NCI-H69 (cell line): Measurements from ENCODE around the gene GALNT18.

ENCODE experiments used
- DNase-seq: peaks from one replicate; lab custom pipeline; 2025; lab: John Stamatoyannopoulos, UW

The GALNT18 gene

DNA sequence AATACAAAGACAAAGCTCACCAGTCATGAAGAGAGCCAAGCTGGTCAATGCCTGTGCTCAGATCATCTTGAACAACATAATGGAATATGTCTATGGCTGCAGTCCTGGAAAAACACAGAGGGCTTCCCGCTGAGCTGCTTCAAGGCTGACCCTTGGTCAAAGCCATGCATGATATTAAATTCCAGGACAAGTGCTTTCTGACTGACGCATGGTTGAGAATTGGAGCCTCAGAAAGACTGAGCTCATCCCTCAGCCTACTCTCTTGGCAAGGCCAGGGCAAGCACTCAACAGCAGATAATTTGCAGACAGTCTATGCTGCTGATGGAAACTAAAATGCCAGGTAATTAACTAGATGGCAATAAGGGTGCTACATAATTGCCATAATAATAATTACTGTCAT lies 89.2 kb downstream of the GALNT18 start:
- peak; percentile 54 for DNase-seq

DNA sequence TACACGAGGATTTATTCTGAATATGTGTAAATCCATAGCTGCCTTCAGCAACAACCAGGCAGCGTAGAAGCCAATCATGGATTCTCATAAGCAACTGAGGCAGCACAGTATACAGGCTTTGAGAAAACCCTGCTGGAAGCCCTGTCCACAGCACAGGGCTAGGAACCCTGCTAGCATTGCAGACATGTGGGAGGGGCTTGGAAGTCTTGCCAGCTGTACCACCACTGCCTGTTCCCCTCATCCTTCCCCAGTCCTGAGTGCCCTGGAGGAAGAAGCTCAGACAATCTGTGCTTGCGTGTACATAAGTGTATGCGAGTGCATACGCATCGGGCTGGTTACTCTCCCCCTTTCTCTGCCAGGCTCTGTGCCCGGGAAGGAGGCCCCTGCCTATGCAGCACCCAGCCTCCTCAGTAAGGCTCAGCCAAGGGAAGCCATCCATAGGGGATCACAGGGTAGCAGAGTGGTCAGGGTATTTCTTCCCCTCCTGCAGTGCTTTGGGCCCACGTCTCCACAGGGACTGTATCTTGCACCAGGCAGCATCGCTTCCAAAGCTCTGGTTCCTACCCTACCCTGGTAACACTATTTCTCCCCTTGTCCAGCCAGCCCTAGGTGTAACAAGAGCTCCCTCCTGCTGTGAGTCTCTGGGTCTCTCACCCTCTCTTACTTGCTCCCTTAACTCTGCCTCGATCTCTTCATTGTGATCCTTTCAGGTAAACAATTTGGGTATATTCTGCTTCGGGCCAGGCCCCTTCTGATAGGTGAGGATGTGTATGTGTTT lies 90.5 kb downstream of the GALNT18 start:
- peak; percentile 90 for DNase-seq

DNA sequence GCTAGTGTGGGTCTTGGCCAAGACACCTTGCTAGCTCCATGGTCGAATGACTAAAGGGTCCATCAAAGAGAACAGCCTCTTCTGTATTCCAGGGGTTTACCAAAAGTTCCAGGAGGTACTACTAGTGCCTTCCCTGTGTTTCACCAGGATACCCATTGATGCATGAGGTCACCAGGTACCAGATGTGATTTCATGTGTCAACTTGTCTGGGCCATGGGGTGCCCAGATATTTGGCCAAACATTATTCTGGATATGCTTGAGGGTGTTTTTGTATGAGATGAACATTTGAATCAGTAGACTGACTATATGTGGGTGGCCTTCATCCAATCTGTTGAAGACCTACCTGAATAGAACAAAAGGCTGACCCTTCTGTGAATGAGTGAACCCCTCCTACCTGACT lies 92.8 kb downstream of the GALNT18 start:
- peak; percentile 41 for DNase-seq

DNA sequence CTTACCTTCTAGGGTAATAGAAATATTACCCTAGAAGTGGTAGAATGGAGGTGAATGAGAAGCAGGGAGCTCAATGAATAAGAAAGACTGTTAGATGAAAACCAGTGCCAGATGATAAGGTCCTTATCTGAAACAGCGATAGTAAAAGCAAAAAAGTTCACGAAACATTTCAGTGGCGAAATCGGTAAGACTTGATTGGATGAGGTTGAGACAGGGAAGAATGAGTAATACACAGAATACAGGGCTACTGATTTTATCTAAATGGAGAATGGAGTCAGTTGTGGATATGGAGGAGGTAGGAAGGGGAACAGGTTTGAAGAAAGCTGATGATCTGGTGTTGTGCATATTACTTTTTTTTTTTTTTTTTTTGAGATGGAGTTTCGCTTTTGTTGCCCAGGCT lies 96.5 kb downstream of the GALNT18 start:
- no peak for DNase-seq

DNA sequence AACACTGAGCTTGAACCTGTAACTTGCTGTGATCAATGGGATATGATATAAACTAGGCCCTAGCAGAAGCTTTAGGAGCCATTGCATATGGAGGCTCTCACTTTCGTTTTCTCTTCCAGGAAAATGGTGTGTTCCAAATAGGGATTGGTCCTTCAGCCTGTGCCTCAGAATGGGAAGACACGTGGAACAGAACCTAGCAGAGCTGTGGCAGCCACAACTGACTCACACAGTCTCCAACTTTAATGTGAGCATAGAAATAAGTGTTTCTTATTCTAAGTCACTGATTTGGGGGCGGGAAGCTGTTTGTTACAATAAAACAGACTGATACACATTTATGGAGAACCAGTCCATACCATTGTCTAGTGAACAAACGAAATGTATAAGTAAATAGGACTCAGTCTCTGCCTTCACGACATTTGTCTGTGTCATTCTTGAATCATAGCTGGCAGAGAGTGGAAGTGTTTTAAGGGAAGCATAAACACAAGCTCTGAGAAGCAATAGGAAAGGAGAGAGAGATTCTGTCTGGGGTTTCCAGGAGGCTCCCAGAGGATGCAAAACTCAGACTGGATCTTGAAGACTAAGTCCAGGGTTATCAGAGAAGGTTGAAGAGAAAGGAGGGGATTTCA lies 97.3 kb downstream of the GALNT18 start:
- no peak for DNase-seq

DNA sequence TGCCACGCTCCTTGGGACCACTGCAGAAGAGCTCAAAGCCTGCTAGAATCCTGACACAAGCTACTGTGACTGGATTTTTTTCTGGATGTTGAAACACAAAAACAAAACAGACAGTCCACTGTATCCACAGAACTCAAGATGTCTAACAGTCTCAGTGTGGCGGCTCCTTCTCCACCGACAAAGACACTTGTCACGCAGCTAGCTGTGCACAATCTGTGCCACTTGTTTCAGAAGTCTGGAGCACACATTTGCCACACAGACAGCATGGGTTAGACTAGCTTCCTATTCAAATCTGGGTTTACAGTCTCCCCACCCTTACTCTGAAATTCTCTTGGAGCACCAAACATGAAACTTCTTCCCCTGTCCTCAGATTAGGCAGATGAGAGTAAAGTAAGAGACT lies 99.2 kb downstream of the GALNT18 start:
- no peak for DNase-seq

DNA sequence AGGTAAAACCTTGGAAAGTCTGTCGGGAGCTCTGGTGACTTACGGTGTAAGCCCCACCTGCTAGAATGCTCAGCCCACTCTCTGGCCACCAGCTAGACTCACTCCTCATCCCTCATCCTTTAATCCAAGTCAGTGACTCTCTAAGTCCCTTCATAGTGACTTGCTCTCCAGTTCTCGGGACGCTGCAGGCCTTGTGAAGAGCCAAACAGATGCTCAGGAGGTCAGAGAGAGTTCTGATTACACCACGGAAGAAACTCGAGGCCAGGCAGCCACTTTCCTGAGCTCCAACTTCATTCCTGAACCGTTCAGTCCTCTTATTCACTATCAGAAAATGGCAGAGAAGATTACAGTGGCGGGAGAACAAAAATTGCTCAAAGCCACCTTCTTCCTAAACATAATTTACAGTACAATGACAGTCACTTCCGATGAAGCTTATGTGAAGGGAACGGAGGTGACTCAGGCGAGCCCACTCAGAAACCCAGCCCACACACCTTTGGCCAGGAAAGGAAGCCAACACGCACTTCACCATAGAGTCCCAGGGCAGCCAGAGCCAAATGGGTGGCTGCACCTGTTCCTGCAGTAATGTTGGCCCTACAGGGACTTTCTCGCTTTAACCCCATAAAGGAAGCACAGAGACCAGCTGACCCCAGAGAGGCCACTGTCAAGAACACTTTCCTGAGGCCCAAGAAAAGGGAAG lies 100.4 kb downstream of the GALNT18 start:
- no peak for DNase-seq

DNA sequence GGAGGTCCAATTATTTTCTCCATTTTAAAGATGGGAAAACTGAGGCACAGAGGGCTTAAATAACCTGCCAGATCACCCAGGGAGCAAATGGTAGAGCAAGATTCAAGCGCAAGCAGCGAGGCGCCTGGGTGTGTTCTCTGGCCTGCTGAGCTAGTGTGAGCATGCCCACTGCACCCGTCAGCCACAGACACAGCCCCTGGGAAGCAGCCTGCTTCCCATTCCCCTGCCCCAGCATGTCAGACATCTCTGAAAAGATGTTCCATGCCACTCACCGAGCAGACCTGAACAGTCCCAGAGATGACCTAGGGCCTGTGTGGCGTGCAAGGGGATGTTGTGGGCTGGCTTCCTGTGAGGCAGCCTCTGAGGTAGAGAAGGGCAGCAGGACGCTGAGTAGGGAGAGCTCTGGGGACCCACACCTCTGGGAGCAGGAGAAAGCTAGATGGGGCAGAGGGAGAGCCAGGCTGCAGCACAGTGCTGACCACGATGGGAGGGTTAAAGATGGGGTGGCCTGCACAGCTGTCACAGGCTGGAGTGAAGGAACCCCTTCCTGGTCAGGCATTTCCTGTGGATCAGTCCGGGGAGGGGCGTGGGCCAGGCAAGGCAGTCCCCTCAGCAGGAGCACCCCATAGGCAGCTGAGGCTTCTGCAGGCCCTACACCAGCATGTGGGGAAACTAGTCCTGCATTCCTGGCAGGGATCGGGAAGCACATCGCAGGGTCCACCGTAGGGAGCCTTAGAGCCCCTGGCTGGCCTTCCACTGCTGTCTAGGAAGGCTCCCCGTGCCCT lies 101.4 kb downstream of the GALNT18 start:
- DNase-seq = no peak

DNA sequence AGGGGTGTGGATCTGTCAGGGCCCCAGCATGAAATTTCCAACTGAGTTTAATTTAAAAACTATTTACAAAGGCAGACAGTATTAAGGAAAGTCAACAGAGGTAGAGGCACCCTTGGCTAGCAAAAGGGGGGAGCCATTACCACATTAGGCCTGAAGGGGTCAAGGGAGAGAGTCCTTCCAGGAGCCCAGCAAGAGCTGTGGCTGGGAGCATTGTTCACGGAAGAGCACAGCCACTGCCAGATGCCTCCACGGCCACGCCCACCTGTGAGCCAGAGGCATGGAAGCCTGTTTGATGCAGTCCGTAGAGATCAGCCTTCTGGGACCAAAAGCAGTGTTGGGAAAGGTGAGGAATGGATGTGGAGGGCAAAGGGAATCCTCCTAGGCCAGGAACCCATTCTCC lies 102.6 kb downstream of the GALNT18 start:
- peak; percentile 91 for DNase-seq

DNA sequence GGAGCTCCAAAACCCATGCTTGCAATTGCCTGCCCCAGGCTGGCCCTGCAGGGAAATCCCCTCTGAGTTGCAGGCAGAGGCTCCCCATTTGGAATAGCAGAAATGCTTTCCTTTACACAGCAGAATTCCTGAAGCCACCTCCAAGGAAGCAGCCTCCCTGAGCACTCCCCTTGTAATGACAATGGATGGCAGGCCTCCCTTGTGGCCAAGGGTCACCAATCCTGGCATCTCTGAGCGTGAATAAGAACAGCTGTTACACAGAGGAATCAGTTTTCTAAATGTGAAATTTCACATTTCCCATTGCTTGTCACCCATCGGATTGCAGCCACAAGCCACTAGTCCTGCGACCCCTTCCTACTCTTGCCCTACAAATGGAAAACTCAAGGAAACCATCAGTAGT lies 107.6 kb downstream of the GALNT18 start:
- DNase-seq = no peak

DNA sequence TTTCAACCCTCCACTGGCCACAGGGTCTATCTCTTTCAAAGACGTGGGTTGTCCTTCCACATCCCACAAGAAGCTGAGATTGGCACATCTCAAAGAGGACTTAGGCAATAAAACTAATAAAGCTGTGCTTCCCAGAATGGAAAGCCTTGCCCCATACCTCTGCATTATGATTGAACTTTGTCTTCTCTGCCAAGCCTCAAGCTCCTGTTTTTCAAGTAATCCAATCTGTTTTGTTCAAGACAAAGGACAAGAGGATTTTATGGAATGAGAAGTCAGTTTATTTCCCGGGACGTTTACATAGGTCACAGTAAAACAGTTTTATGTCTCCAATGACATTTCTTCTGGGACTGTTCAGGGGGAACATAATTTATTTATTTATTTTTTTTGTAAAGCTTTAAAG lies 108.4 kb downstream of the GALNT18 start:
- DNase-seq = no peak

DNA sequence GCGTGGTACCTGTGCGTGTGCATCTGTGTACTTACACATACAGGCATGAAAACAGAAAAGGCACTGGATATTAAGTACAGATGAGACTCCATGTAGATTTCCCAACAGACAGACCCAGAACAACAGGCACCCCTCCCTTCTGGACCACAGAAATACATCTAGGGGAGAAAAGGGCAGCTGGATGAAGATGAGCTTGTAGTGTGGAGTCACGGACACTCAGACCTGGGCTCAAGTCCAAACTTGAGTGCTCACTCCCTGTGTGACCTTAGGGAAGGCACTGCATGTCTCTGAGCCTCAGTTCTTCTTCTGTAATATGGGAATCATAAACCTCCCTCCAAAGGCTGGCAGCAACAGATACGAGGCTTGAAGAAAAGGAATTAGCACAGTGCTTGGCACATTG lies 108.9 kb downstream of the GALNT18 start:
- no peak for DNase-seq

DNA sequence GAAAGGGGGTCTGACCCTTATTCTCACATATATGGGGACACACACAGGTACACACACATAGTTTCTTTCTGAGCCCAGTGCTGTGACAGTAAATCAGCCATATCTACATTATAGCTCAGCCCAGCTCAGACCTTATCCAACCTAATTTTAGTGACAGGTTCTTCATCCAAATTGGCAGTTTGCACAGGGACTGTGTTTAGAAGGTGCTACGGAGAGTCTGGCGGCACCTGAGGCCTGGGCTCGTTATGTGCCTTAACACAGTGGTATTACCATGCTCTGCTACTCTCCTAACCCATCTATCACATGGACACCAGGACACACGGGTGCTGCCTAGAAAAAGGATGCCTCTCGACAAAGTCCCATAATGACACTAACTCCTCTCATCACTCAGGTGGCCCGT lies 109.3 kb downstream of the GALNT18 start:
- no peak for DNase-seq

DNA sequence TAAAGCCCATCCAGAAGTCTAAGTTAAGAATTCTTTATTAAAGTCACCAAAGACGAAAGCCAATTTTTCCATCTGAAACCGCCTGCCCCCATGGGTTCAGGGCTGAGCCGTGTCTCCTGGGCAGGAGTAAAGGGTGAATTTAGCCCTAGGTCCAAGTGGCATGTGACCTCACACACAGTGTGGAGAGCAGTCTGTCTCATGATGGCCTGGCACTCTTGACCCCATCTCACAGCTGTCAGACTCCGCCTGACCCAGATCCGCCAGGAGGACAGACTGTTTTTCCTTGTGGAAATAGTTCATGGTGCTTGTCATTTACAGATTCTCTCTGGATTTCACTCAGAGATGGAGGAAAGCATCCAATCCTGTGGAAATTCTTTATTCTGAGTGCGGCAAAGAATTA lies 109.7 kb downstream of the GALNT18 start:
- no peak for DNase-seq

DNA sequence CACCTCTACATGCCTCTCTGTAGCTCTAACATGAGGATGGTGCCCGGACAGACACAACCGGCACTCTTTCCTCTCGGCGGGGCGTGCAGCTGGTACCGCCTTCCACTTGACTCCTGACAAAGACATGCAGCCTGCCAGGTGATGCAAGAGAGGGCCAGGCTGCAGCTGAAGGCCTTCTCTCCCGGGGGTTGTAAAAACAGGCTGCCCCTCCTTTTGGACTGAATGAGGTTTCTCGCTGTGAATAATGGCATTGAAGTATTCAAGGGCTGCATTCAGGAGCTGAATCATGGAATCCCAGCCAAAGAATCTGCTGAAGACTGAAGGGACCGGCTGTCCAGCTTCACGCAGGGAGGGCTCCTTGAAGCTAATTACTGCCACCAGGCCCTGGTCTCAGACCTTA lies 110.9 kb downstream of the GALNT18 start:
- peak; percentile 99 for DNase-seq

DNA sequence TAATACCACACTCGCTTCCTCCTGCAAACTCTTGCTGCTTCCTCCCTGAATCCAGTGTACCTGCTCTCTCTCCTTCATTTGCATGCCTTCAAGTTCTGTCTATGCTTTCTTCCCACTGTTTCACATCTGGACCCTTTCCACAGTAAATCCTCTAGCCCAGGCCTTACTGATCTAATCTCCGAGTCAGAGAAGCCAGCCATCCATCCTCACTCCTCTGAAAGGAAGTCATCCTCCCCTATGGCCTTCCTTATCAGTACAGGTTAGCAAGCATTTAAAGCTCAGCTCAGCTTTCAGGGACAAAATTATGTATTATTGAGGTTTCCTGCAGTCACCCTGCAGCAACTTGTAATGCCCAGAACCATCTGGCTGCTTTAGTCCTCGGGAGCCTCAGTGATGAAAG lies 116.1 kb downstream of the GALNT18 start:
- peak; percentile 38 for DNase-seq

DNA sequence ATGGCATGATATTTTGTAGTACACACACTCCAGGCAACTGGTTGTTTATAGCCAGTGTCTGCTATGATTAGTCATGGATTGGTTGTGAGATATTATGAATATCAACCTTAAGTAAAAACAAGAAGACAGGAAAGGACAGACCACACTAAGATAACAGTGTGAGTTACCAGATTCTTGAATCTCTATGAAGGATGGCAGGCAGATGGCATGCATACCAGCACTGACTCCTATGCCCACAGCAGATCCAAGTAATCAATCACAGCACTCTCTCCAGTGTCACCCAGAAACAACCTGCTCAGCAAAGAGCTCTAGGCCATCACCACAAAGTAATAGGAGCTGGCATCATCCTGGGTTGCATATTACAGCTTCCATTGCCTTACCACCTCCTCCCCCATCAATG lies 116.6 kb downstream of the GALNT18 start:
- no peak for DNase-seq

DNA sequence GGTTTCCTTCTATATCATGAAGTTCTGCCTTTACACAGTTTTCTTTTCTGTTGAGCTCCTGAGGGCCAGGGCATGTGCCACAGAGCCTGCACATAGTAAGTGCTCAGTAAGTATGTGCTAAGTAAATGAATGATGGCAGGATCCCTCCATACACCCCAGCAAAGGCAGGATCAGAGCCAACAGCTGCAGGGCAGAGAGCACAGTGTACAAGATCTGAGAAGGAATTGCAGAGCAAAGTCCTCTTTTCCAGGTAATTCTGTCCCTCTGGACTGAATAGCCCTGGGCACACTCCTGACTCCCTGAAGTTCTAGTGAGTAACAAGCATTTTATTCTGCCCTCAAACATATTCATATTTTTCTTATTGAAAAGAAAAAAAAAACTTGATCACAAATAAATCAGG lies 117.7 kb downstream of the GALNT18 start:
- no peak for DNase-seq

DNA sequence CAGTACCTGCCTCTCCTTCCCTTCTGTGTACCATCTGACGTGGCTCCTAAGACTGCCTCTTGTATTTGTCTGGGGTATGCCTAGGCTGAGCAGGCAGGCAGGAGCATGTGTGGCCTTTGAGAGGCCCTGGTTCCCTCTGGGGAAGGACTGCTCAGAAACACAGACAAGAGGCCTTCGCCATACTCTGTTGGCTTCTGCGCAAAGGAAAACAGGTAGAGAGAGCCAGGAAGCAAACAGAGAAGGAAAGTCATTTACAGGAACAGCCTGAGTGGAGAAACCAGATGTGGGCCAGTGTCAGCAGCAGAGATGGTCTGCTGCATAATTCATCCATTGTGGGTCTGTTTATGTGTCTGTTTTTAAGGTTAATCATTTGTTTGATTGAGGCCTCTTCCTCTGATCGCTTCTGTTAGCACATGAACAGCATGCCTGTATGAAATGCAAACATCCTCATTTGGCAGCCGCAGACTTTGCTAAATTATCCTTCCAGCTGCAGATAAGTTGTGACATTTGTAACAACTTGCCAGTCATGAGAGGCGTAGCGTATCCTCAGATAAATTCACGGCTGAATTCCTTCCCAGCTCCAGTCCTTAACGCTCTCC lies 119.4 kb downstream of the GALNT18 start:
- DNase-seq = peak; percentile 86

DNA sequence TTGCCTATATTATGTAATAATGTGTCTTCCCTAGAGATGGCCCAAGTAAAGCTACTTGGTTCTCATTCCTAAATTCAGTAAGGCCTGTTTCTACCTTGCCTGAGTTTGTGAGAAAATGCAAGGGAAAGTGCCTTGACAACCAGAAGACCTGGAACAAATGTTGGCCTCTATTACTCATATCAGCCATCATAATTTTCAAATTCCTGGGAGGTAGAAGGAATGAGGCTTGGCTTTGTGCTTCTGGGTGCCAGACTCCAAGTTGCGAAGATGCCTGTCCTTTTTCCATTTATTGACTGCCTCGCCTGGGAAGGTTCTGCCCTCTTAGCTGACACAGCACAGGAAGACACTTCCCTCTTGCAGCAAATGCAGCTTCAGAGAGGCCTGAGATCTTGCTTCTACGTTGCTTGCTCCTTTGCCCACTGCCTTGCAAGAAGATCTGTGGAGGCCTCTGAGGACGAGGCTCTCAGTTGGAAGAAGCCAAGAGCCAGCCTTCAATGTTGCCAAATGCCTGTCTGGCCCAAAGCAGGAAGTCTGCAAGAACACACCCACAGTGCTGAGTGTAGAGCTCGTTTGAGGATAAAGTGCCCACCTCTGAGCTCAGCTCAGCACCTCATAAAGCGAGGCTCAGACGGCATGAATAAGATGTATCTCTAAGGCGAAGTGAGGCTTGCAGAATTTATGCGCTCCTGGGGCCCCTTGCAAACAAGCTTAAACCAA lies 120.1 kb downstream of the GALNT18 start:
- peak; percentile 68 for DNase-seq

DNA sequence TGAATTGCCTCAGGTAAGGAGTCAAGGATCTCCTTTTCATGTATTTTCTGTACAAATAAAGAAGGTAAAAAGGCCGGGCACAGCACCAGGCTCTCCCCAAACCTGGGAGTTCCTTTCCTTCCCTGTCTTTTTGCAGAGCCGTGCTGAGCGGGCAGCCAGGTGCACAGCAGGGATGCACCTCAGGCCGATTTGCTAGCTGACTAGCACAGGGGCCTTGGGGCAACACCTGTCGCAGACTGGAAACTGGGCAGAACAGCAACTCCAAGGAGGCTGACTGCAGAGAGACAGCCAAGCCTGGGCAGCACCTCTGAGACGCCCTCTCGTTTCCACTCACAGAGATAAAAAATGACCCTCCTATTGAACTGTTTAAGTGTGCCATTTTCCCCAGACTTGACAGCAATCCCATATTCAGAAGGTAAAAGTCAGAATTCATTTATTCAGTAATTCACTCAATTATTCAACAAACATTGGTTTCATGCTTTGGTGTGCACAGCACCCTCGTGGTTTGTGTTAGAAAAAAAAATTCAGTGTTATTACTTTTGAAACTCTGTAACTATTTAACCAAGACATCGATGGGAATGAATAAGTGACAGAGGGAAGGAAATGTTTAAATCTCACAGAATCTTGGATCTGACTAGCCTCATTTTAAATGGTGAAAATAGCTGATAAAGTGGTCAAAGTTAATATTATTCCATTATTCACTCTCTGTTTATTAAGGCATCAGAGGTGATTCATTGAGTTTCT lies 120.9 kb downstream of the GALNT18 start:
- DNase-seq = peak; percentile 88
